Ammon's horn (tissue), 1 donor: ENCODE data around the gene AURKB.
A peak's percentile ranks its signal among the peaks of the same experiment; 100 is the strongest.
"Not testable (repeated sequence)": the region's sequence is repeated elsewhere in the genome, so short reads cannot be mapped to it uniquely, and the experiment has no call there.

Experiments used
- DNase-seq: peaks from one replicate; pipeline ENCODE4 v3.0.0-alpha.2; 2016; ENCODE audit warnings: low spot score

The AURKB gene

GRCh38 chr17:8188263-8188839 lies 22.0 kb downstream of the AURKB start:
- no peak for DNase-seq

GRCh38 chr17:8187517-8188262 lies 22.7 kb downstream of the AURKB start:
- peak; percentile 94 for DNase-seq

- peak; percentile 97 for DNase-seq
Observed at GRCh38 chr17:8186787-8187516, 23.4 kb downstream of the AURKB start.

GRCh38 chr17:8186446-8186786 lies 24.0 kb downstream of the AURKB start:
- no peak for DNase-seq

- DNase-seq, result peak; percentile 92
Observed at GRCh38 chr17:8185582-8186445, 24.6 kb downstream of the AURKB start.

- DNase-seq, result no peak
Observed at GRCh38 chr17:8176998-8177731, 33.2 kb downstream of the AURKB start.

- peak; percentile 91 for DNase-seq
Observed at GRCh38 chr17:8176197-8176940, 34.0 kb downstream of the AURKB start, which contains the start of gene TMEM107. TMEM107 (minus strand) TSS chr17:8176380; CDS start chr17:8176286, 94 bp downstream.

- DNase-seq, result no peak
Observed at GRCh38 chr17:8175795-8176196, 34.6 kb downstream of the AURKB start.

- no peak for DNase-seq
Observed at GRCh38 chr17:8173871-8174322, 36.5 kb downstream of the AURKB start.

- peak; percentile 97 for DNase-seq
Observed at GRCh38 chr17:8173056-8173870, 37.1 kb downstream of the AURKB start.

- DNase-seq, result not testable (repeated sequence)
Observed at GRCh38 chr17:8170186-8170585, 40.2 kb downstream of the AURKB start.

- no peak for DNase-seq
Observed at GRCh38 chr17:8167526-8167925, 42.8 kb downstream of the AURKB start.

GRCh38 chr17:8166731-8167130 lies 43.6 kb downstream of the AURKB start:
- DNase-seq, result no peak

- DNase-seq, result no peak
Observed at GRCh38 chr17:8164815-8165131, 45.6 kb downstream of the AURKB start.

GRCh38 chr17:8163978-8164814 lies 46.2 kb downstream of the AURKB start:
- DNase-seq, result peak; percentile 63

GRCh38 chr17:8162997-8163977 lies 47.1 kb downstream of the AURKB start:
- no peak for DNase-seq

- DNase-seq, result peak; percentile 78
Observed at GRCh38 chr17:8162233-8162996, 48.0 kb downstream of the AURKB start, which contains the start of gene VAMP2. VAMP2 (minus strand) TSS chr17:8162948; CDS start chr17:8162879, 69 bp downstream.
